A549 (cell line): ENCODE results near the gene SEC22C.

ENCODE experiments used
- EHMT2 ChIP-seq: fragments of 200-600 bp; sonication (generic); IDR thresholded peaks from 2 replicates; pipeline ENCODE4 v1.6.1; 2016; ENCODE audit warnings: antibody characterized with exemption, low read depth, mild to moderate bottlenecking, moderate library complexity
- HOXB5 ChIP-seq: fragments of 250-450 bp; sonication (Bioruptor Pico); IDR thresholded peaks from 2 replicates; pipeline ENCODE4 v1.5.0; 2020; ENCODE audit warnings: mild to moderate bottlenecking, moderate library complexity
- MAFK ChIP-seq: fragments of 450-650 bp; IDR thresholded peaks from 2 replicates; pipeline ENCODE4 v1.6.1; 2014; ENCODE audit not compliant: partially characterized antibody
- RAD21 ChIP-seq, 2 experiments: fragments of >200 bp in 1 of 2; sonication (Bioruptor Twin) in 1 of 2; formaldehyde crosslinking in 1 of 2; IDR thresholded peaks in 1 of 2; conservative IDR thresholded peaks in 1 of 2; 2 replicates in 1 of 2; 3 replicates in 1 of 2; pipeline ENCODE4 v1.6.1; 2012 to 2018; ENCODE audit warnings: inconsistent platforms in 1 of 2
- USF2 ChIP-seq: fragments of 450-650 bp; IDR thresholded peaks from 2 replicates; pipeline ENCODE4 v1.6.1; 2014; ENCODE audit warnings: antibody characterized with exemption
- TF ChIP-seq, protein P1 (sequence below): fragments of >200 bp; sonication (Bioruptor Twin); formaldehyde crosslinking; IDR thresholded peaks from 3 replicates; pipeline ENCODE4 v1.5.1; 2016

GRCh38 chr3:42508562-42508961 lies 73.2 kb downstream of the SEC22C start:
- no peak for TF ChIP-seq USF2
- TF ChIP-seq, protein P1, sequence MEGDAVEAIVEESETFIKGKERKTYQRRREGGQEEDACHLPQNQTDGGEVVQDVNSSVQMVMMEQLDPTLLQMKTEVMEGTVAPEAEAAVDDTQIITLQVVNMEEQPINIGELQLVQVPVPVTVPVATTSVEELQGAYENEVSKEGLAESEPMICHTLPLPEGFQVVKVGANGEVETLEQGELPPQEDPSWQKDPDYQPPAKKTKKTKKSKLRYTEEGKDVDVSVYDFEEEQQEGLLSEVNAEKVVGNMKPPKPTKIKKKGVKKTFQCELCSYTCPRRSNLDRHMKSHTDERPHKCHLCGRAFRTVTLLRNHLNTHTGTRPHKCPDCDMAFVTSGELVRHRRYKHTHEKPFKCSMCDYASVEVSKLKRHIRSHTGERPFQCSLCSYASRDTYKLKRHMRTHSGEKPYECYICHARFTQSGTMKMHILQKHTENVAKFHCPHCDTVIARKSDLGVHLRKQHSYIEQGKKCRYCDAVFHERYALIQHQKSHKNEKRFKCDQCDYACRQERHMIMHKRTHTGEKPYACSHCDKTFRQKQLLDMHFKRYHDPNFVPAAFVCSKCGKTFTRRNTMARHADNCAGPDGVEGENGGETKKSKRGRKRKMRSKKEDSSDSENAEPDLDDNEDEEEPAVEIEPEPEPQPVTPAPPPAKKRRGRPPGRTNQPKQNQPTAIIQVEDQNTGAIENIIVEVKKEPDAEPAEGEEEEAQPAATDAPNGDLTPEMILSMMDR: no peak
- no peak for TF ChIP-seq MAFK
- no peak for TF ChIP-seq RAD21 (conservative IDR thresholded peaks at IDR 0.05 in 1 of 2, IDR thresholded peaks at IDR 0.05 in 1 of 2)
- TF ChIP-seq EHMT2: no peak
- no peak for TF ChIP-seq HOXB5
